H1 (cell line): ENCODE measurements around the gene ZNF516. TPM values are rescaled to one million over a fixed set of nuclear protein-coding genes. Genes with fewer than 3 reads are reported as not detected.

ENCODE experiments used
- CTCF ChIA-PET: fragments of 300-600 bp; sonication (Branson Sonifier 250); formaldehyde crosslinking; loops from one replicate; lab custom pipeline; 2021; ENCODE audit not compliant: partially characterized antibody; lab: Charles Lee
- POLR2A ChIA-PET: fragments of 300-600 bp; sonication (Branson Sonifier 250); formaldehyde crosslinking; loops from one replicate; lab custom pipeline; 2021; ENCODE audit warnings: inconsistent platforms; ENCODE audit not compliant: partially characterized antibody; lab: Charles Lee
- DNase-seq, 2 experiments: peaks; one replicate each; pipeline versions ENCODE4 v3.0.0 to v3.0.0-alpha.2; 2010 to 2022; ENCODE audit warnings: low spot score in 2 of 2, low read depth in 1 of 2, mixed read lengths in 1 of 2
- FAIRE-seq: peaks from 2 replicates; lab custom pipeline; 2011; peaks lifted over from hg19 to GRCh38; lab: Jason Lieb, UNC
- H2AFZ ChIP-seq: 2 replicates; pipeline ENCODE4 v1.8.1; 2012; ENCODE audit warnings: low read length, inconsistent platforms
- H2AK5ac ChIP-seq: 2 replicates; pipeline ENCODE4 v1.6.1; 2013; ENCODE audit warnings: low read depth, low read length
- H2BK120ac ChIP-seq: replicated peaks from 2 replicates; pipeline ENCODE3; 2013; ENCODE audit warnings: low read depth, low read length, inconsistent platforms
- H2BK12ac ChIP-seq: 2 replicates; pipeline ENCODE4 v1.6.1; 2013; ENCODE audit warnings: low read depth, low read length
- H2BK15ac ChIP-seq: 2 replicates; pipeline ENCODE4 v1.6.1; 2013; ENCODE audit warnings: low read length
- H2BK20ac ChIP-seq: 2 replicates; pipeline ENCODE4 v1.6.1; 2013; ENCODE audit warnings: low read length
- H2BK5ac ChIP-seq: 2 replicates; pipeline ENCODE4 v1.6.1; 2013; ENCODE audit warnings: low read depth, low read length
- H3K14ac ChIP-seq: 2 replicates; pipeline ENCODE4 v1.6.1; 2013; ENCODE audit warnings: inconsistent platforms; ENCODE audit not compliant: insufficient read length
- H3K18ac ChIP-seq: 2 replicates; pipeline ENCODE4 v1.6.1; 2013; ENCODE audit warnings: low read length; ENCODE audit errors: extremely low read depth
- H3K23ac ChIP-seq: 2 replicates; pipeline ENCODE4 v1.6.1; 2013; ENCODE audit warnings: inconsistent platforms; ENCODE audit not compliant: insufficient read length
- H3K23me2 ChIP-seq: 2 replicates; pipeline ENCODE4 v1.6.1; 2013; ENCODE audit warnings: low read depth, low read length
- H3K27ac ChIP-seq: 2 replicates; pipeline ENCODE4 v1.6.1; 2011; ENCODE audit warnings: low read depth, low read length, inconsistent platforms
- H3K27me3 ChIP-seq, 4 experiments: replicated peaks in 1 of 4; 1 replicate in 1 of 4; 2 replicates in 3 of 4; pipeline versions ENCODE4 v1.6.1 to v1.8.1; 2011 to 2013; ENCODE audit warnings: low read length in 3 of 4, mild to moderate bottlenecking in 3 of 4, inconsistent platforms in 2 of 4, mixed read lengths in 2 of 4, moderate library complexity in 1 of 4; ENCODE audit not compliant: control insufficient read depth in 3 of 4, insufficient read depth in 3 of 4; ENCODE audit errors: extremely low read depth in 1 of 4
- H3K36me3 ChIP-seq, 4 experiments: 2 replicates each; pipeline versions ENCODE4 v1.6.1 to v1.8.1; 2011 to 2013; ENCODE audit warnings: mild to moderate bottlenecking in 4 of 4, low read length in 3 of 4, moderate library complexity in 2 of 4, control low read depth in 1 of 4, inconsistent platforms in 1 of 4; ENCODE audit not compliant: insufficient read depth in 4 of 4, control insufficient read depth in 2 of 4
- H3K4ac ChIP-seq: replicated peaks from 2 replicates; pipeline ENCODE3; 2013; ENCODE audit warnings: low read length, low read depth, mixed read lengths, inconsistent platforms; ENCODE audit not compliant: insufficient read length
- H3K4me1 ChIP-seq, 4 experiments: replicated peaks in 1 of 4; 1 replicate in 1 of 4; 2 replicates in 3 of 4; pipeline versions ENCODE4 v1.6.1 to v1.8.1; 2011 to 2013; ENCODE audit warnings: low read length in 3 of 4, inconsistent platforms in 2 of 4, mixed read lengths in 1 of 4; ENCODE audit not compliant: insufficient read depth in 4 of 4, control insufficient read depth in 3 of 4
- H3K4me2 ChIP-seq, 2 experiments: 2 replicates each; pipeline versions ENCODE4 v1.6.1 to v1.8.1; 2011 to 2013; ENCODE audit warnings: low read depth in 2 of 2, low read length in 2 of 2, control low read depth in 1 of 2, inconsistent platforms in 1 of 2, mild to moderate bottlenecking in 1 of 2; ENCODE audit not compliant: insufficient read depth in 1 of 2
- H3K4me3 ChIP-seq, 4 experiments: fragments of 200-600, 300-600 bp in 1 of 4; sonication (generic), shearing (Covaris generic), sonication (Bioruptor Twin) in 1 of 4; 2 replicates each; pipeline versions ENCODE4 v1.5.1 to v1.8.1; 2011 to 2016; ENCODE audit warnings: low read length in 4 of 4, low read depth in 3 of 4, control low read depth in 2 of 4, inconsistent platforms in 2 of 4, mild to moderate bottlenecking in 2 of 4, mixed read lengths in 1 of 4, moderate library complexity in 1 of 4; ENCODE audit not compliant: insufficient read depth in 2 of 4; ENCODE audit errors: extremely low read depth in 1 of 4
- H3K56ac ChIP-seq: replicated peaks from 2 replicates; pipeline ENCODE3; 2013; ENCODE audit warnings: low read depth, mild to moderate bottlenecking, mixed read lengths, low read length, inconsistent platforms; ENCODE audit not compliant: insufficient read length
- H3K79me1 ChIP-seq: 2 replicates; pipeline ENCODE4 v1.6.1; 2013; ENCODE audit warnings: low read depth, low read length, control low read depth
- H3K79me2 ChIP-seq, 2 experiments: 2 replicates each; pipeline versions ENCODE4 v1.6.1 to v1.8.1; 2012 to 2013; ENCODE audit warnings: low read length in 2 of 2, mild to moderate bottlenecking in 2 of 2, inconsistent platforms in 1 of 2; ENCODE audit not compliant: insufficient read depth in 2 of 2, control insufficient read depth in 1 of 2
- H3K9ac ChIP-seq, 4 experiments: replicated peaks in 1 of 4; 1 replicate in 1 of 4; 2 replicates in 3 of 4; pipeline versions ENCODE4 v1.6.1 to v1.8.1; 2011 to 2013; ENCODE audit warnings: low read depth in 3 of 4, low read length in 3 of 4, control low read depth in 2 of 4, mild to moderate bottlenecking in 2 of 4, moderate library complexity in 2 of 4, inconsistent platforms in 1 of 4; ENCODE audit errors: extremely low read depth in 1 of 4
- H3K9me3 ChIP-seq, 2 experiments: 2 replicates each; pipeline versions ENCODE4 v1.6.1 to v1.8.1; 2012 to 2013; ENCODE audit warnings: mild to moderate bottlenecking in 2 of 2, moderate library complexity in 2 of 2, control low read depth in 1 of 2, inconsistent platforms in 1 of 2, low read depth in 1 of 2, low read length in 1 of 2, mixed read lengths in 1 of 2; ENCODE audit not compliant: insufficient read depth in 2 of 2
- H4K20me1 ChIP-seq, 2 experiments: replicated peaks in 1 of 2; 2 replicates each; pipeline versions ENCODE3 to v1.8.1; 2011 to 2013; ENCODE audit warnings: inconsistent platforms in 2 of 2, low read length in 2 of 2, mild to moderate bottlenecking in 1 of 2; ENCODE audit not compliant: insufficient read depth in 2 of 2, control insufficient read depth in 1 of 2
- H4K5ac ChIP-seq: 2 replicates; pipeline ENCODE4 v1.6.1; 2013; ENCODE audit warnings: low read length, low read depth, mixed read lengths, inconsistent platforms; ENCODE audit not compliant: insufficient read length
- H4K8ac ChIP-seq: 2 replicates; pipeline ENCODE4 v1.8.0; 2013; ENCODE audit warnings: mild to moderate bottlenecking, moderate library complexity, low read length, inconsistent platforms; ENCODE audit not compliant: insufficient read depth; ENCODE audit errors: extremely low read depth
- H4K91ac ChIP-seq: replicated peaks from 2 replicates; pipeline ENCODE3; 2013; ENCODE audit warnings: low read length, mixed read lengths, inconsistent platforms; ENCODE audit not compliant: insufficient read length
- CBX8 ChIP-seq: fragments of 300-800, 300-1000 bp; sonication (generic); IDR thresholded peaks from 2 replicates; pipeline ENCODE4 v1.7.1; 2016; ENCODE audit warnings: low read depth, low read length, borderline replicate concordance
- CTBP2 ChIP-seq: IDR thresholded peaks from 2 replicates; pipeline ENCODE4 v1.7.0; 2011; ENCODE audit warnings: borderline replicate concordance, mild to moderate bottlenecking, moderate library complexity, mixed read lengths, low read length; ENCODE audit not compliant: insufficient read depth, insufficient read length
- EGR1 ChIP-seq: IDR thresholded peaks from 2 replicates; pipeline ENCODE4 v1.6.1; 2011; ENCODE audit warnings: low read depth, low read length, borderline replicate concordance
- GTF2F1 ChIP-seq: IDR thresholded peaks from 2 replicates; pipeline ENCODE4 v1.6.1; 2012; ENCODE audit warnings: low read depth, low read length, improper control_type of control experiment, borderline replicate concordance
- HDAC2 ChIP-seq, 2 experiments: fragments of 300-600 bp in 1 of 2; sonication (generic) in 1 of 2; IDR thresholded peaks; 2 replicates each; pipeline ENCODE4 v1.6.1; 2011 to 2012; ENCODE audit warnings: low read depth in 2 of 2, low read length in 2 of 2, mild to moderate bottlenecking in 2 of 2, moderate library complexity in 2 of 2, borderline replicate concordance in 1 of 2, inconsistent platforms in 1 of 2
- JUN ChIP-seq: IDR thresholded peaks from 2 replicates; pipeline ENCODE4 v1.6.1; 2011; ENCODE audit warnings: low read depth, mild to moderate bottlenecking, improper control_type of control experiment, low read length
- PHF8 ChIP-seq: fragments of 200-600 bp; sonication (generic); conservative IDR thresholded peaks from 2 replicates; pipeline ENCODE4 v1.7.1; 2012; ENCODE audit warnings: low read depth, mild to moderate bottlenecking, inconsistent platforms, low read length, moderate library complexity
- SIRT6 ChIP-seq: IDR thresholded peaks from one replicate; pipeline ENCODE4 v1.7.1; 2012; ENCODE audit warnings: low read length, inconsistent platforms
- SRF ChIP-seq: IDR thresholded peaks from 2 replicates; pipeline ENCODE4 v1.6.1; 2011; ENCODE audit warnings: mild to moderate bottlenecking, low read depth, low read length, moderate library complexity
- TAF7 ChIP-seq: optimal IDR thresholded peaks from 2 replicates; pipeline ENCODE3; 2011; ENCODE audit warnings: low read depth, mild to moderate bottlenecking, inconsistent platforms, low read length, moderate library complexity, borderline replicate concordance
- TEAD4 ChIP-seq: IDR thresholded peaks from 2 replicates; pipeline ENCODE4 v1.6.1; 2012; ENCODE audit warnings: low read depth, low read length, inconsistent platforms, mixed read lengths
- WGBS, 2 experiments: shearing (Covaris generic) in 1 of 2; methylation state at CpG; one replicate each; pipeline versions ENCODE4 v1.1.6 to v1.1.7; 2013 to 2015; ENCODE audit warnings: low lambda C conversion rate in 2 of 2, mixed read lengths in 2 of 2, inconsistent platforms in 1 of 2, low coverage in 1 of 2, missing lambda C conversion rate in 1 of 2; ENCODE audit not compliant: insufficient replicate concordance in 2 of 2, insufficient coverage in 1 of 2, insufficient read length in 1 of 2; ENCODE audit errors: extremely low coverage in 1 of 2, missing lambda C conversion rate in 1 of 2; 5-methylcytosine and 5-hydroxymethylcytosine counted together
- polyA plus RNA-seq, 7 experiments: library from polyadenylated mRNA; depleted of rRNA in 3 of 7; stranded (reverse) in 5 of 7; unstranded in 2 of 7; fragments of >200 nt in 5 of 7; fragments of 200-250 nt in 2 of 7; gene quantifications; 1 replicate in 5 of 7; 2 replicates in 1 of 7; 4 replicates in 1 of 7; pipeline versions ENCODE4 v1.2.1 to v1.2.3, GENCODE V29; 2011 to 2013; ENCODE audit warnings: missing spikeins in 2 of 7, mixed read lengths in 2 of 7
- total RNA-seq: library from RNA; stranded (reverse); fragmentation: NEBNext Ultra II Directional; extraction: Animal tissue kit (Norgen Biotek cat#: 25700); gene quantifications from 2 replicates; pipeline ENCODE4 v1.2.1, GENCODE V29; 2021

The ZNF516 gene
- total and polyA plus RNA-seq, 2 of the 8 experiments (the other 6 are each of a cell fraction or from before 2014, with no cell fraction given) = 7.3 to 17.0 TPM

- Histone ChIP-seq H3K27me3 (no peaks in the 10 kb centered on the region), H2BK12ac (no peak overlapping the region), H3K56ac (no peak overlapping the region), H4K20me1 (peaks cover 0 to 13% of the 10 kb centered on the region in 2 experiments), H4K91ac (no peak overlapping the region), H3K79me2 (peaks cover 0 to 16% of the 10 kb centered on the region in 2 experiments; a peak in 3 of 4 replicates), H2BK20ac (no peak overlapping the region), H3K9me3 (no peaks in the 10 kb centered on the region), H3K23me2 (no peaks in the 10 kb centered on the region), H3K4ac (no peak overlapping the region), H2AK5ac (no peak overlapping the region), H3K36me3 (no peaks in the 10 kb centered on the region), H4K8ac (no peak overlapping the region), H3K23ac (no peak overlapping the region), H2BK120ac (no peak overlapping the region), H3K9ac (no peak overlapping the region), H3K4me3 (no peak overlapping the region), H4K5ac (no peak overlapping the region), H3K79me1 (0 out of 2 replicates have a peak, but pooled peaks cover 5% of the 10 kb centered on the region), H3K4me1 (no peaks in the 10 kb centered on the region), H3K14ac (no peak overlapping the region), H3K27ac (no peak overlapping the region), H2BK5ac (no peak overlapping the region), H3K4me2 (no peak overlapping the region), H2AFZ (no peak overlapping the region), H2BK15ac (no peak overlapping the region), H3K18ac (no peak overlapping the region)
- DNase-seq = no peak
- FAIRE-seq = no peak
- ChIA-PET CTCF (interaction anchor here (1.0 to 1.3 kb wide), 3 partner anchors 12 to 16 kb away, joined by 3 to 4 read pairs (median 3); no protein-coding TSS in a partner anchor), POLR2A (no interaction called here)
- WGBS, 2 experiments = 87% methylated on average over 13 of the region's 16 CpGs; no CpG with 5 or more reads in 1 of the 2 experiments
- no peak for TF ChIP-seq CBX8
- TF ChIP-seq GTF2F1 = no peak
- no peak for TF ChIP-seq PHF8
- TF ChIP-seq TAF7 = no peak
- no peak for TF ChIP-seq EGR1
- no peak for TF ChIP-seq TEAD4
- no peak for TF ChIP-seq SRF
- no peak for TF ChIP-seq HDAC2 (IDR thresholded peaks at IDR 0.05; ENCODE audit: borderline replicate concordance in 1 of 2, low read depth in 2 of 2, low read length in 2 of 2)
- TF ChIP-seq SIRT6 = no peak
- TF ChIP-seq JUN = no peak
- TF ChIP-seq CTBP2 = no peak
Measured at GRCh38 chr18:76468345-76469304, 26.4 kb downstream of the ZNF516 start.
